K562 (cell line): ENCODE results near the gene AKR1D1. TPM values are rescaled to one million over a fixed set of nuclear protein-coding genes. Genes with fewer than 3 reads are reported as not detected.

ENCODE experiments used
- ATAC-seq: fragments of 200-7000 bp; cut with Tn5 transposase; 3 replicates; pipeline ENCODE4 v1.9.1; 2020; ENCODE audit warnings: moderate library complexity
- BruUV-seq: library from RNA; stranded (reverse); fragments of 400-500 nt; replicated peaks from 2 replicates; lab custom pipeline; 2021; lab: Mats Ljungman, UMichigan
- CTCF ChIA-PET: fragments of 300-600 bp; formaldehyde crosslinking; extraction: SDS; loops from one replicate; lab custom pipeline; 2021; ENCODE audit warnings: low intra/inter-chr PET ratio; lab: Yijun Ruan, JAX
- POLR2A ChIA-PET: fragments of 300-600, 350-650 bp; sonication (Branson Sonifier 250); formaldehyde crosslinking; extraction: SDS; loops from one replicate; lab custom pipeline; 2021; ENCODE audit warnings: antibody characterized with exemption, inconsistent platforms; lab: Yijun Ruan, JAX
- DNase-seq, 4 experiments: peaks; one replicate each; pipeline versions ENCODE4 v3.0.0 to v3.0.0-alpha.2; 2011 to 2018; ENCODE audit warnings: low spot score in 3 of 4, mixed read lengths in 3 of 4; ENCODE audit errors: extremely low read depth in 1 of 4
- FAIRE-seq: peaks from 2 replicates; lab custom pipeline; 2011; peaks lifted over from hg19 to GRCh38; lab: Jason Lieb, UNC
- H2AFZ ChIP-seq: 2 replicates; pipeline ENCODE4 v1.6.0; 2011; ENCODE audit warnings: low read depth, low read length, control low read depth, inconsistent platforms
- H3K27ac ChIP-seq: fragments of 200-600 bp; 3 replicates; pipeline ENCODE4 v1.8.0; 2011; ENCODE audit warnings: low read depth, mild to moderate bottlenecking, control low read depth, inconsistent platforms, low read length, moderate library complexity, mixed read lengths; ENCODE audit errors: extremely low read depth
- H3K27me3 ChIP-seq, 2 experiments: fragments of 300-600 bp in 1 of 2; 2 replicates in 1 of 2; 3 replicates in 1 of 2; pipeline versions ENCODE4 v1.6.0 to v1.8.0; 2011; ENCODE audit warnings: inconsistent platforms in 2 of 2, low read length in 2 of 2, mild to moderate bottlenecking in 1 of 2, mixed read lengths in 1 of 2, moderate library complexity in 1 of 2; ENCODE audit not compliant: control insufficient read depth in 2 of 2, insufficient read depth in 2 of 2
- H3K36me3 ChIP-seq: fragments of 300-600 bp; 3 replicates; pipeline ENCODE4 v1.8.0; 2011; ENCODE audit warnings: mild to moderate bottlenecking, low read length, inconsistent platforms; ENCODE audit not compliant: control insufficient read depth, insufficient read depth
- H3K4me1 ChIP-seq, 2 experiments: fragments of 200-600 bp in 1 of 2; replicated peaks in 1 of 2; 2 replicates in 1 of 2; 3 replicates in 1 of 2; pipeline versions ENCODE4 v1.5.1 to v1.8.0; 2011; ENCODE audit warnings: inconsistent platforms in 2 of 2, low read length in 2 of 2, mild to moderate bottlenecking in 1 of 2, mixed read lengths in 1 of 2, moderate library complexity in 1 of 2; ENCODE audit not compliant: control insufficient read depth in 2 of 2, insufficient read depth in 2 of 2
- H3K4me2 ChIP-seq: 2 replicates; pipeline ENCODE4 v1.6.1; 2011; ENCODE audit warnings: low read length, control low read depth, inconsistent platforms, mixed read lengths; ENCODE audit not compliant: insufficient read depth
- H3K4me3 ChIP-seq: fragments of 200-600 bp; sonication (generic), shearing (Covaris generic); 2 replicates; pipeline ENCODE4 v1.5.1; 2016; ENCODE audit warnings: control low read depth, inconsistent platforms
- H3K79me2 ChIP-seq: fragments of 200-600 bp; 3 replicates; pipeline ENCODE4 v1.8.0; 2011; ENCODE audit warnings: low read length, inconsistent platforms; ENCODE audit not compliant: control insufficient read depth, insufficient read depth
- H3K9ac ChIP-seq, 2 experiments: 2 replicates each; pipeline versions ENCODE4 v1.6.0 to v1.6.1; 2011; ENCODE audit warnings: low read depth in 2 of 2, low read length in 2 of 2, control low read depth in 1 of 2, inconsistent platforms in 1 of 2, mild to moderate bottlenecking in 1 of 2, mixed read lengths in 1 of 2; ENCODE audit not compliant: insufficient read depth in 1 of 2
- H3K9me1 ChIP-seq: one replicate; pipeline ENCODE4 v1.6.0; 2011; ENCODE audit warnings: inconsistent platforms, mild to moderate bottlenecking, low read length, moderate library complexity; ENCODE audit not compliant: control insufficient read depth, insufficient read depth
- H3K9me3 ChIP-seq: replicated peaks from 2 replicates; pipeline ENCODE4 v1.5.1; 2011; ENCODE audit warnings: low read depth, low read length, inconsistent platforms; ENCODE audit not compliant: control insufficient read depth, insufficient read depth
- H4K20me1 ChIP-seq: replicated peaks from 2 replicates; pipeline ENCODE4 v1.6.1; 2011; ENCODE audit warnings: low read length, inconsistent platforms, mixed read lengths; ENCODE audit not compliant: control insufficient read depth, insufficient read depth
- DLX4 ChIP-seq: fragments of 250-450 bp; sonication (Bioruptor Pico); IDR thresholded peaks from 2 replicates; pipeline ENCODE4 v1.6.1; 2021; ENCODE audit warnings: mild to moderate bottlenecking
- E2F8 ChIP-seq: fragments of 450-650 bp; IDR thresholded peaks from 2 replicates; pipeline ENCODE4 v1.7.1; 2018; ENCODE audit warnings: mild to moderate bottlenecking, low read depth; ENCODE audit not compliant: partially characterized antibody
- ELF2 ChIP-seq: fragments of 250-450 bp; sonication (Bioruptor Pico); IDR thresholded peaks from 2 replicates; pipeline ENCODE4 v1.5.0; 2021; ENCODE audit warnings: mild to moderate bottlenecking
- FOXA1 ChIP-seq: fragments of 450-650 bp; IDR thresholded peaks from 2 replicates; pipeline ENCODE4 v1.6.1; 2016; ENCODE audit warnings: mild to moderate bottlenecking, borderline replicate concordance
- GABPA ChIP-seq: fragments of 200-800 bp; sonication (Bioruptor generic); conservative IDR thresholded peaks from 2 replicates; pipeline ENCODE4 v1.6.1; 2016; ENCODE audit warnings: low read depth, missing genetic modification characterization, missing compliant biosample characterization
- HMGXB4 ChIP-seq: sonication (generic); formaldehyde crosslinking; IDR thresholded peaks from 2 replicates; pipeline ENCODE4 v1.8.1; 2023; ENCODE audit warnings: mild to moderate bottlenecking, missing genetic modification reagents
- KLF13 ChIP-seq: fragments of 450-650 bp; IDR thresholded peaks from 2 replicates; pipeline ENCODE4 v1.6.1; 2016; ENCODE audit warnings: missing genetic modification characterization, low read depth, mild to moderate bottlenecking, missing compliant biosample characterization, moderate library complexity, borderline replicate concordance
- NRF1 ChIP-seq, 2 experiments: fragments of 450-650 bp; IDR thresholded peaks in 1 of 2; conservative IDR thresholded peaks in 1 of 2; 2 replicates each; pipeline ENCODE4 v1.6.1; 2014; ENCODE audit warnings: mild to moderate bottlenecking in 2 of 2
- PHTF2 ChIP-seq: fragments of 250-450 bp; sonication (Bioruptor Pico); IDR thresholded peaks from 2 replicates; pipeline ENCODE4 v1.5.0; 2021; ENCODE audit warnings: mild to moderate bottlenecking
- STAG1 ChIP-seq: sonication (generic); formaldehyde crosslinking; IDR thresholded peaks from 2 replicates; pipeline ENCODE4 v1.5.0; 2020; ENCODE audit warnings: missing genetic modification reagents, borderline replicate concordance
- THRA ChIP-seq: fragments of 450-650 bp; IDR thresholded peaks from 2 replicates; pipeline ENCODE4 v1.6.1; 2017; ENCODE audit warnings: mild to moderate bottlenecking, moderate library complexity
- ZNF586 ChIP-seq: fragments of 450-650 bp; formaldehyde crosslinking; conservative IDR thresholded peaks from 2 replicates; pipeline ENCODE4 v1.4.0; 2020; ENCODE audit warnings: mild to moderate bottlenecking, moderate library complexity
- WGBS: fragments of 100-300 bp; shearing (Covaris generic); methylation state at CpG from one replicate; pipeline ENCODE4 v1.1.6; 2016; ENCODE audit warnings: low coverage, mixed read lengths; ENCODE audit not compliant: insufficient coverage; ENCODE audit errors: missing lambda C conversion rate; 5-methylcytosine and 5-hydroxymethylcytosine counted together
- in situ Hi-C: fragments of 300-500 bp; cut with MboI; formaldehyde crosslinking; loops from 4 replicates; pipeline ENCODE4 v1.15.0; 2018; ENCODE audit warnings: inconsistent platforms, mixed read lengths
- intact Hi-C: fragments of 100-400 bp; cut with micrococcal nuclease; formaldehyde crosslinking; loops from 2 replicates; pipeline ENCODE4 v1.14.2; 2022
- polyA plus RNA-seq, 8 experiments: library from polyadenylated mRNA; depleted of rRNA in 4 of 8; stranded (reverse) in 5 of 8; unstranded in 3 of 8; fragments of >200 nt; fragmentation: Nextera tagmentation in 2 of 8; fragmentation: Illumina TruSeq in 1 of 8; extraction: Ambion mirVana in 2 of 8; extraction: Trizol in 1 of 8; gene quantifications; 2 replicates each; pipeline versions ENCODE4 v1.2.1 to v1.2.3, GENCODE V29; 2011 to 2014; ENCODE audit warnings: inconsistent platforms in 1 of 8, missing spikeins in 1 of 8
- total RNA-seq, 7 experiments: library from RNA; depleted of rRNA in 6 of 7; stranded (reverse); fragments of >200 nt in 6 of 7; fragmentation: Illumina TruSeq in 2 of 7; extraction: Trizol in 2 of 7; gene quantifications; 2 replicates each; pipeline versions ENCODE4 v1.2.1 to v1.2.3, GENCODE V29; 2011 to 2021; ENCODE audit warnings: low replicate concordance in 1 of 7

Gene AKR1D1
- total and polyA plus RNA-seq, 9 of the 15 experiments (the other 6 are each of a cell fraction or from before 2014, with no cell fraction given), result not detected

GRCh38 chr7:138116892-138117291 lies 40.6 kb downstream of the AKR1D1 start:
- DNase-seq (no peak), ATAC-seq (no peak), FAIRE-seq (no peak)
- WGBS, result 0% methylated on average over 2 of the region's 2 CpGs
- Histone ChIP-seq H2AFZ (no peak overlapping the region), H3K4me1 (no peaks in the 10 kb centered on the region), H3K27me3 (peaks cover 19 to 28% of the 10 kb centered on the region in 2 experiments), H3K9me1 (no peaks in the 10 kb centered on the region), H3K9me3 (no peaks in the 10 kb centered on the region), H4K20me1 (no peaks in the 10 kb centered on the region), H3K4me3 (no peak overlapping the region), H3K79me2 (no peaks in the 10 kb centered on the region), H3K9ac (no peak overlapping the region), H3K4me2 (no peak overlapping the region), H3K36me3 (no peaks in the 10 kb centered on the region), H3K27ac (no peak overlapping the region)
- ChIA-PET POLR2A (no interaction called here), CTCF (no interaction called here)
- intact Hi-C loops (no loop called here), in situ Hi-C loops (no loop called here)
- no peak for TF ChIP-seq DLX4
- TF ChIP-seq PHTF2, result no peak
- TF ChIP-seq ELF2 (CRISPR knock-in tag), result no peak
- TF ChIP-seq STAG1 (CRISPR knock-in tag), result no peak
- no peak for TF ChIP-seq ZNF586 (CRISPR knock-in tag)
- no peak for TF ChIP-seq THRA
- no peak for TF ChIP-seq E2F8
- no peak for TF ChIP-seq FOXA1
- no peak for TF ChIP-seq GABPA (tag)
- TF ChIP-seq NRF1 (conservative IDR thresholded peaks at IDR 0.05 in 1 of 2, IDR thresholded peaks at IDR 0.05 in 1 of 2), result no peak
- TF ChIP-seq KLF13, result no peak
- TF ChIP-seq HMGXB4 (CRISPR knock-in tag), result no peak
- BruUV-seq, result no TSS peak
